HT-29 (cell line): Measurements from ENCODE around the gene PDCD6IP. TPM values are rescaled to one million over a fixed set of nuclear protein-coding genes. Genes with fewer than 3 reads are reported as not detected.
"Not testable (repeated sequence)": the region's sequence is repeated elsewhere in the genome, so short reads cannot be mapped to it uniquely, and the experiment has no call there.

Experiments used
- DNase-seq: peaks from one replicate; pipeline ENCODE4 v3.0.0-alpha.2; 2015; ENCODE audit warnings: low spot score
- total RNA-seq: library from RNA; depleted of rRNA; stranded (reverse); fragments of >200 nt; shearing (Covaris generic); gene quantifications from 2 replicates; pipeline ENCODE4 v1.2.3, GENCODE V29; 2014

Gene PDCD6IP
- total RNA-seq, 1 experiment from 2014 or later, result 134 TPM

DNA sequence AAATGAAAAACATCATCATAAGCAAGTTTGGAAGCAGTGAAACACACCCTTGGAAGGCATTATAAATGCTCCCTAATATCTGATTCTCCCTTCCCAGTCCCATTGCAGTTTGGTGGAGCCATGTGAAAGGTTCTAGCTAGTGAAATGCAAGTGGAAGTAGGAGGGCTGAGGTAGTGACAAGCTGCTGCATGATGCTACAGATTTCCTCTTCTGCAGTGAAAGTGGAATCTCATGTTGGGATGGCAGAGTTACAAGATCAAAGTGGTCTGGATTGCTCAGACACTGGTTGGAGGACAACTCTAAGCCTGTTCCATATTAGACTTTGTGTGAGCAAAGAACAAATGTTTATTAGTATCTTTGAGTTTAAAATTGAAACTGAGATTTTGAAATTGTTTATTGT, 3.3 kb upstream of the PDCD6IP start:
- DNase-seq, result no peak

DNA sequence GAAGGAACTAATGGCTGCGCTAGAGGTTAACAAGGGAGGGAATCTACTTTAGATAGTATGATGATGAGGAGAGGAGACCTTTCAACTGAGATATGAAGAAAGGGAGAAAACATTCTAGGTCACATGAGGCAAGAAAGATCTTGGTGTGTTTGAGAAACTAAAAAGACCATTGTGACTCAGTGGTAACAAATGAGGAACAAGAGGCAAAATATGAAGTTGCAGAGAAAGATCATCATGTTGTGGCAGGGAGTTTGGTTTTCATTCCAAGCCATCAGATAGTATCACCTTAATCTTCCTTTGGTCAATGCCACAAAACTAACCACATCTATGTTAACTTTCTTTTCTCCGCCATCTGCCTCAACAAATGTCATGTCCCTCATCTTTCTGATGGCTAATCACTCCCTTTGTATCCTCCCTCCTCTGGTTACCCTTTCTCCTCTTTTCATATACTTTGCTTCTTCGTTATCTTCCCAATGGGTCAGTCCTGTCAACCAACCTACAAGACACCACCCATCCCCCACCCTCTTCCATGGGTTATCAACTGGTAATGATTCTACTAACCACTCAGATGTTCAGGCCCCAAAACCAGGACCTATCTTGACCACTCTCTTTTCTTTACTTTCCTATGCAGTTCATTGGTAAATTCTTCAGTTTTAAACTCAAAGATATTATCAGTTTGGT, 2.4 kb upstream of the PDCD6IP start:
- no peak for DNase-seq

DNA sequence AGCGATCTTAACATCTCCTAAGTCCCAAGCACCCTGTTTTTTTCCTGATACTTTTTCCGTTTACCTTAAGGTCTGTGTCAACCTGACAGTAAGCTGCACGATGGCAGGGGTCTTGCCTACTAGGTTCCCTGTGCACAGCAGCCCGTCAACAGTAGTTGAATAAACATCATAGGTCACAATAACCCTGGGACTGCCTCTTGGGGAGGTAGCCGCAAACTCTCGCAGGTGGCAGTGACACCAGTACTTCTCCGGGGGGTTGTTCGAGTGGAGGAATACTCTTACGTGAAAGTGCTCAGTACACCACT, 365 bp upstream of the PDCD6IP start:
- DNase-seq, result no peak

DNA sequence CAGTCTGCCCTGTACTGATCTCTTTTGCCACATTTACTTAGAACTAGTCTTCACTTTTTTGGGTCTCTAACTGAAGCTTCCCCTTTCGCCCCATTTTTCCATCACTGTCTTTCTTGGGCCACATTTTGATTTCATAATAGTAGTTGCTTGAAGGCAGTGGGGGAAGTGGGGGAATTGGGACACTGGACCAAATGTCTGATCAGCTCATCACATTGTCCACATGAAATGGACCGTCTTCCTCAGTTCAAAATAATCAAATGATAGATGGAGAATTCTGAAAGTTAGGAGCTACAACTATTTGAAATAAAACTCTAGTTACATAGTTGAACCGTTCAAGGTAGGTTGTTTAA, 747 bp downstream of the PDCD6IP start:
- DNase-seq, result no peak

DNA sequence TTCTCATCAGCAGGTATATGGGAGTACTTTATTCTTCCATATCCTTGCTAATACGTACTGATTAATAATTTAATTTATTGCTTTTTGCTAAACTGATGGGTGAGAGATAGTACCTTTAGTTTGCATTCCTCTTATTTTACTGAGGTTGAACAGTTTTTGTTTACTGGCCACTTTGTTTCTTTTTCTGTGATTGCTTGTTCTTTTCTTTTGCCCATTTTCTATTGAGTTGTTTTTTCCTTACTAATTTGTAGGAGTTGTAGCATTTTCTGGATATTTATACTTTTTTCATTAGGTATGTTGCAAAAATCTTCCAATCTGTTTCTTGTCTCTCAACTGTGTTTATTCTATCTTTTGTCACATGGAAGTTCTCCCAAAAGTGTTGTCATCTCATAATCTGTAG, 4.8 kb downstream of the PDCD6IP start:
- DNase-seq, result no peak

DNA sequence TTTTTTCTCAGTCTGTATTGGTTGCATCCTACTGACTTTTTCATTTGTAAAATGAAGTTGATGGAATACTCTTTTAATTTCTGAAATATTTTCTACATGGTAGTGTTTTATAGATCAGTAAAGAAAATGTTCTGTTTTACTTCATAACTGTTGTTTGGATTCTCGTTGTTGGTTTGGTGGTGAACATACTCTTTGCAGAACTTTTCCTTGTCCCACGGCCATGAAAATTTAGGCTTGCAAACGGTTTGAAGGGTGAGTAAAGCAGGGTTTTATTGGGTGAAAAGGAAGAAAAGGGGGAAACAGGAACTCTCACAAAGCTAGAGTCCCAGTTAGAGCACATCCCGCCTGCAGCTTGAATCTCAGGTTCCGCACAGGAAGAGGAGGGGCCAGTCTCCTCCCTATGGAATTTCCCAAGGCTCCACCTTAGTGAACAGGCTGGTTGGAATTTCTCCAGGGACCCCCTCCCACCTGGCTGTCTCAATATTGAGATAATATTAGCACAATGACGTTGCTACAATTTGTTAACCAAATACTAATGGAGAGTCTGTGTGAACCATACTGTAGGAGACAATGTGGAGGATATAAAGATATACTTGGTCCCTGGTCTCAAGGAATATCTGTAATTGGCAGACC, 5.6 kb downstream of the PDCD6IP start:
- DNase-seq, result no peak

DNA sequence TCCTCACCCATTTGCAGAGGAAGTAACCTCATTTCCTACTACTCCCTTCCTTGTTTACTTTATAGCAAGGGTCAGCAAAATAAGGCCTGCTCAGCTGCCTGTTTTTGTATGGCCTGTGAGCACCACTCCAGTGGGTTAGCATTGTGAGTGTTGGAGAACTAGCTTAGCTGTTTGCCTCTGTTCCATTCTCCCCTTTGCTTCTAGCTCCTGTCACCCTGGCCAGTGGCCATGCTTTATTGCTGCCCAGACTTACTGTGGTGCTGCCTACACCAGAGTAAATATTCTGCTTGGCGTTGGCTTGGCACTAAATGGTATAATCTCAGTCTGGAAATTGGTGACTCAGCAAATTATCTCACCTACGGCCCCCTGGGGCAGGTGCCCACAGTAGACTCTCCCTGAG, 8.8 kb downstream of the PDCD6IP start:
- DNase-seq, result no peak

DNA sequence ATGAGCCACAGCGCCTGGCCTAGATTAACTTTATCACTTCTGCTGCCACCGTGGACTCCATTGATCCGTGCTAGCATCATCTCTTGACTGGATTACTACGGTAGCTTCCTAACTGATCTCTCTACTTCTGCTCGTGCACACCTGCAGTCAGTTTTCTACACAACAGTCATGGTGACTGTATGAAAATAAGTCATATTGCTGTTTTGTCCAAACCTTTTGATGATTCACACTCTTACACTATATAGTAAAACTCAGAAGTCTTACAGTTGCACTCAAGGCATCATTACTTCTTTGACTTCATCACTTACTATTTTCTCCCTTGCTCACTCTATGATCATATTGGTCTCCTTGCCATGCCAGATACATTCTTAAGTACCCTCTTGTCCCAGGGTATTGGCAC, 10.1 kb downstream of the PDCD6IP start:
- DNase-seq, result no peak

DNA sequence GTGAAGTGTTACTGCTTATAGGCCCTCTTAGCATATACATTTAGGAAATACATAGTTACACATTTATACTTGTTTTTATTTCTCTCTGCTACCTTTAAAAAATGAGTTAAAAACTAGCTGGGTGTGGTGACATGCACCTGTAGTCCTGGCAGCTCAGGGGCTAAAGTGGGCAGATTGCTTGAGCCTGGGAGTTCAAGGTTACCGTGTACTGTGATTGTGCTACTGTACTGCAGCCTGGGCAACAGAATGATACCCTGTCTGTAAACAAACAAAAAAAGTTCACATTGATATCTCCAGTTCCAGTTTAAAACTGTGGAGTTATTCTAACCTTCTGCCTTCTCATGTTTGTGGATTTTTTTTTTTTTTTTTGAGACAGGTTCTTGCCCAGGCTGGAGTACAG, 12.1 kb downstream of the PDCD6IP start:
- DNase-seq, result no peak

DNA sequence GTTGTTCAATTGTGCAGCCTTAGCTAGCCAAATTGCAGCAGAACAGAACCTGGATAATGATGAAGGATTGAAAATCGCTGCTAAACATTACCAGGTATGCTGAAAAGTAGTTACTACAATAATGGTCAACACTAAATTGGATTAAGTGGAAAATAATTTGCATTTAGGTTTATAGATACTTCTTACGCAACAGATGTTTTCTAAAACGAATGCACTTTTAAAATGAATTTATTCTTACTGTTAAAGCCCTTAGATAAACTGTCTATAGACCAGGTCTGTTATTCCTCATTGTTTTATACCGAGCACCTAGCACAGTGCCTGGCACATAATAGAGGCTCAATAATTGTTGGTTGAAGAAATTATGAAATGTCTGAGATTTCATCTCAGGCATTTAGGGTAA, 23.6 kb downstream of the PDCD6IP start:
- no peak for DNase-seq

DNA sequence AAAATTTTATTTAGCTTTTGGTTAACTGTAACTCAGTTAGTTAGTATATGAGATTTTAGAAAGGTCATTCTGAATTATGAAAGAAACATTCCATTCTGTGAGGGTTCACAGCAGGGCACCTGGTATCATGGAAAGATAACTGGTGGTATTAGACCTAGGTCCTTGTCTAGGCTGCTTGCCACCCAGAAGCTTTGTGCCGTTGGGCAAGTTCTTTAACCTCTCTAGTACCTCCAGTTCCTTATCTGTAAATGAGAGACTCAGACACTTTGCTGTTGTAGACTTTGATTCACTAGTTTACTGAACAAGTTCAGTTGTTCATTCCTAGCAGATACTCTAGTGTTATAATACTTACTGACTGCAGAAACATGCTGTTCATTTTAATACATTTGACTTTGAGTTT, 25.4 kb downstream of the PDCD6IP start:
- no peak for DNase-seq

DNA sequence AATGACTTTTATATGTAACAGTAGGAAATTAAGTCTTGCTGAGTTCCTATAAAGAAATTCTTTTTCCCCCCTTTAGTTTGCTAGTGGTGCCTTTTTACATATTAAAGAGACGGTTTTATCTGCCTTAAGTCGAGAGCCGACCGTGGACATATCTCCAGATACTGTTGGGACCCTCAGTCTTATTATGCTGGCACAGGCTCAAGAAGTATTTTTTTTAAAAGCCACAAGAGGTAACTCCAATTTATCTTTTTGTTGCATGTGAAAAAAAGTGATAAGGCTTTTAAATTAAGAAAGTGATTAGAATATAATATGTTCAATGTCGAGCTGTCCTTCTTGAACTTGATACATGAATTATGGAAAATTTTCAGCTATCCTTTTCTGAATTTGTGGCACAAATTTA, 26.7 kb downstream of the PDCD6IP start:
- DNase-seq, result no peak

DNA sequence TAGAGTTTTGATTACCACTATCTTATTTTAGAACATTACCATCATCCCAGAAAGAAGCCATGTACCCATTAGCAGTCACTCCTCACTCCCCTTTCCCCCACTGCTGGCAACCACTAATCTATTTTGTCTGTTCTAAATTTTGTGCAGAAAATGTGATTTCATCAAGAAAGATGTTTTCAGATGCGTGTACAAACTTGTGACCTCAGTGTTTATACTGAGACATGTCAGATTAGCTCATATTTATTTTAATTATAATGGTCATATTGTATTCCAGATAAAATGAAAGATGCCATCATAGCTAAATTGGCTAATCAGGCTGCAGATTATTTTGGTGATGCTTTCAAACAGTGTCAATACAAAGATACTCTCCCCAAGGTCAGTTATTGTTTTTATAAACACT, 27.8 kb downstream of the PDCD6IP start:
- no peak for DNase-seq

DNA sequence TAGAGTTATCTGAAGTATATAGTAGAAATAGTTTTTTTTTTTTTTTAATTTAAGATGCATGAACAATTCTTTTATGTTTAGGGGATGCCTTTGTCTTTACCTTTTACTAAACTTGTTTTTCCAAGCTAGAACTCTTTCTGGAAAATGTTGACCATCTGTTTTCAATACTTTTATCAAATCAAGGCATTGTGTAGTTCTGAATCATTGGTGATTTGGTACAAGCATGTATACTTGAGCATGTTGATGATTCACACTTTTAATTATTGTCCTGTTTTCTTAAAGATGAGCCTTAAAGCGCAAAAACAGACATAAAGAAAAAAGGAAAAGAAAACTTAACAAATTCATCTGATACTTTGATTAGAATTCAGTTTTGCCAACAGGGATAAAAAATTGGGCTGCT, 28.3 kb downstream of the PDCD6IP start:
- no peak for DNase-seq

DNA sequence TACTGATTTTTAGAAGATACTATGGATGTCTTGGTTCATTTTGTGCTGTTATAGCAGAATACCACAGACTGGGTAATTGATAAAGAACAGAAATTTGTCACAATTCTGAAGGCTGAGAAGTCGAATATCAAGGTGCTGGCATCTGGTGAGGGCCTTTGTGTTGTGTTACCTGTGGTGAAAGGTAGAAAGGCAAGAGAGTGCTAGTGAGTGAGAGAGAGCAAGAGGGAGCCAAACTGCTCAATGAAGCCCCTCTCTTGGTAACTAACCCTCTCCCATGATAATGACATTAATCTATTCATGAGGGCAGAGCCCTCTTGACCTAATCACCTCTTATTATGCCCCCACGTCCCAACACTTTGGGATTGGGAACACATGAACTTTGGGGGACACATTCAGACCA, 31.3 kb downstream of the PDCD6IP start:
- DNase-seq, result no peak

DNA sequence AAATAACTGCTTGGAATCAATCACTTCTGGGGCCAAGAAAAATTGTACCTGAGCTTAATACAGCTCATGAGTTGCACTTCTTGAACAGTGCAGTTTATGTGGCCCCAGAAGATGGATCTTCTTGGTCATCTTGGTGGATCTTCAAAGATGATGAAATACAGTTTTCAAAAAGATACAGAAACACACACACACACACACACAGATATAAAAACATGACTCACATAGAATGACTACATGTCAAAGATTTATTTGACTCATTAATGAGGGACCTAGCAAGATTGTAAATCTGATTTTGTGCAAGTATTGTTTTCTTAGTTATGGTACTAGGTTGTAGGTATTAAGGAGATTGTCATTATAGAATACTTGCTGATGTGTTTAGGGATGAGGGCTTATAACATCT, 32.6 kb downstream of the PDCD6IP start:
- DNase-seq, result no peak

DNA sequence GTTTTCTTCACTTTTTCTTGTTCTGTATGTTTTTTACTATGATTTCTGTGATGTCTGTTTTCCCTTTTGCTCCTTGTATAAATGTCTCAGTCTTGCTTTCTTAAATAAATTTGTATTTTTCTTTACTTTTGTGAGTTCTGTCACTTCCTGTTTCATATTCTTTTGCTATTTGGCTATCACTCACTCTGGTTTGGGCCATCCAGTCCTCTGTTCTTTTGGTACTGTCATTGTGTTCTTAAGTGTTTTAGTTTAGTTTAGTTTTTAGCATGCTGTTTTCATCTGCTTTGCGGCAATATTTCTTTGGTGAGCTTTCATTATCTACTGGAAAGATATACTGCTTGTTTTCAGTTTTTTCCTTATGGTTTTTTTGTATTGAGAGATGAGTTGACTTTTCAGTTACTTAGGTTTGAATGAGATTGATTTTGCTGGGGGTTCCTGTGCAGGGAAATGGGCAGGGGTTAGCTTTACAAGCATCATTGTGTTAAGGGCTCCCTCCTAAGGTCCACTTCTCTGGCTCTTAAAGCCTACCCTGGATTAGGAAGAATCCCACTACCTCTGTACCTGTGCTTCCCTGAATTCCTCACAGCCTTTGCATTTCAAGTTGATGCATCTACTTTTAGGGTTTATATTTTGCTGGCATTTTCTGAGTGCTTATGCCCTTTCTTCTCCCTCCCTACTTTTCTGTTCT, 35.1 kb downstream of the PDCD6IP start:
- DNase-seq, result no peak

DNA sequence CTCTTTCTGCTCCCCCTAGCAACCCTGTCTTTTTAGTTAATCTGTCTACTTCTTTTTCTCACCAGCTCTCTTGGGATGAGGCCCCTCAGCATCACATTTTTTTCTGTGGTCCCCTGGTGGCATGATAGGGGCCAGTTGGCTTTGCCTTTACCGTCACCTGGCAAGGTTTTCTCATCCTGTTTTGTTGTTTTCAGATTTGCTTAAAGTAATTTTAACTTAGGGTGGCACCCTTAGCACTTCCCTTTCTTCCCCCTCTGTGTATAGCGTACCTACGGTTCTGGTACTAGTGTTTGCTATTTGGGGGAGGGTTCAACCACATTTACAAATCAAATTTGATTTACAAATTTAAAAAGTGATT, 35.6 kb downstream of the PDCD6IP start:
- DNase-seq, result no peak

DNA sequence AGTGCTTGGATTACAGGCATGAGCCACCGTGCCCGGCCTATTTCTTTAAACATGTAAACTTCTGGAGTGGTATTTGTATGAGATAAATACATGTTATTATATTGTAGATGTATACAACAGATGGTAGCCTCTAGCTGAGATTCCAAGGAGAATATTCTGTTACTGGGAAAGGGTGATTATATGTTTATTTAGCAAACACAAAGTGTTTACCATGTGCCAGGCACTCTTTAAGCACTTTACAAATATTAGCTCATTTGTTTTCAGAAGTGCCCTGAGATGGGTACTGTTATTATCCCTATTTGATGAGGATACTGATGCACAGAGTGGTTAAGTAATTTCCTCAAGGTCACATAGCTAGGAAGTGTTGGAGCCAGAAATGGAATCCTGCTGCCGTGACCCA, 38.8 kb downstream of the PDCD6IP start:
- not testable (repeated sequence) for DNase-seq

DNA sequence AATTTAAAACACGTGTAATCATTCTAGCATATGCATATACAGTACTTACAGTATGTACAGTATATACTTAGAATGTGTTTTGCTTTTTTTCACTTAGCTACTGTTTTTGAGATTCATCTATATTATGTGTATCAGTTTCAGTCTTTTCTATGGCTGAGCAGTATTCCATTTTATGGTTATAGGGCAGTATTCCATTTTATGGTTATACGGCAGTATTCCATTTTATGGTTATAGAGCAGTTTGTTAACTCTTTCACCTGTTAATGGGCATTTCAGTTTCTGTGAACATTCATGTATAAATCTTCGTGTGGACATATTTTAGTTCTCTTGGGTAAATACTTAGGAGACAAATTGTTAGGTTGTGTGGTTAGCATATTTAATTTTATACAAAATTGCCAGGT, 40.9 kb downstream of the PDCD6IP start:
- no peak for DNase-seq

DNA sequence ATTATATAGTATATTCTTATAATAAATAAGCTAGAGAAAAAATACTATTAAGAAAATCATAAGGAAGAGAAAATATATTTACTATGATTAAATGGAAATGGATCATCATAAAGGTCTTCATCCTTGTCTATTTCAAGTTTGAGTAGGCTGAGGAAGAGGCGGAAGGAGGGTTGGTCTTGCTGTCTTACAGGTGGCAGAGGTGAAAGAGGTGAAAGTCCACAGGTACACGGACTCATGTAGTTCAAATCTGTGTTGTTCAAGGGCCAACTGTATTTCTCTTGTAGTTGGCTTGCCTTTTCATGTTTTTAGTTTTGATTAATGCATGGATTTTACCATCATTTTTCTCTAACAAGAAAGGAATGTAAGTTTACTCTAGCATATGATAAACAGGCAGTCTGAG, 41.7 kb downstream of the PDCD6IP start:
- no peak for DNase-seq

DNA sequence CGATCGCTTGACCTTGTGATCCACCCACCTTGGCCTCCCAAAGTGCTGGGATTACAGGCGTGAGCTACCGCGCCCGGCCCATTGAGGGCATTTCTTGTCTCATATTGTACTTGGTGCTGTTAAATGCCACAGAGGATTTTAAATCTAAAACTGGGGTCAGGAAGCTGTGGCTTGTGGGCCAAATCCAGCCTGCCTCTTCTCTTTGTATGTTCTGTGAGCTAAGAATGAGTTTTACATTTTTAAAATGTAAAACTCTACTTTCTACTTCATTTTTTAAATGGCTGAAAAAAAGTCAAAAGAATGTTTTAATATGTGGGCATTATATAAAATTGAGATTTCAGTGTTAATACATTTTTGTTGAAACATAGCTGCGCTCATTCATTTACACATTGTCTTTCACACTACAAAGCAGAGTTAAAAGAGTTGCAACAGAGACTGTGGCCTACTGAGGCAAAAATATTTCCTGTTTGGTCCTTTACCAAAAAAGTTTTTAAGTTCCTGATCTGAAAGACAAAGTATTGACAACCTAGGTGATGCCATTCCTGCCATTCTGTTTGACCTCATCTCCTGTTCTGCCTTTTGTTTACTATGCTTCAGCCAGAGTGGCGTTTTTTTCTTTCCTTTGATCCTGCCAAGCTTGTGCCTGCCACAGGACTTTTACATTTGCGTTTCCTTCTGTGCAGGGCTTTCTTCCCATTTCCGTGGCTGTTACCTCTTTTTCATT, 50.4 kb downstream of the PDCD6IP start:
- no peak for DNase-seq

DNA sequence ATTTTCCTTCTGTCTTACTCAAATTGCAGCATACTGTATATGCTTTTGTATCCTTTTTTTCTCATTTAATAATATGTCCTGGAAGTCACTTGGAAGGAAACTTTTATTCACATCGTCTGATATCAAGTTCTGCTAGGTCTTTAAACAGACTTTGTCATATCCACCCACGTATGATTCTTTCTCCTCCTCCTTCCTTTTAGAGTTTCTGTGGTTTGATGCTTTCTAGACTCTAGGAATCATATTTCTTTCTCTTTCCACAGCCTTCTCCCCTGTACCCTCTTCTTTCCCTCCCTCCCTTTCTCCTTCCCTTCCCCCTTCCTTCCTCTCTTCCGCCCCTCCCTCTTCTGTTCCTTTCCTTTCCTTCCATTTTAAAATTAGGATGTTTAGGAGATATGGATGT, 52.2 kb downstream of the PDCD6IP start:
- DNase-seq, result not testable (repeated sequence)
